MM.1S (cell line): ENCODE data around the gene CDH22.

Experiments used
- DNase-seq: peaks from one replicate; pipeline ENCODE4 v3.0.0-alpha.2; 2015
- H2AFZ ChIP-seq: fragments of 300-600 bp; sonication (generic); 2 replicates; pipeline ENCODE4 v1.6.0; 2016; ENCODE audit warnings: antibody characterized with exemption, low read length
- H3F3A ChIP-seq: fragments of 300-600 bp; sonication (generic); 2 replicates; pipeline ENCODE4 v1.6.1; 2016; ENCODE audit warnings: mild to moderate bottlenecking, antibody characterized with exemption, low read length, moderate library complexity, mixed read lengths; ENCODE audit not compliant: insufficient read depth
- H3K27ac ChIP-seq: fragments of 300-600 bp; sonication (generic); 2 replicates; pipeline ENCODE4 v1.5.1; 2016; ENCODE audit warnings: mild to moderate bottlenecking, low read length
- H3K27me3 ChIP-seq: fragments of 300-600 bp; sonication (generic); replicated peaks from 2 replicates; pipeline ENCODE4 v1.6.0; 2016; ENCODE audit warnings: low read length; ENCODE audit not compliant: insufficient read depth
- H3K36me3 ChIP-seq: fragments of 300-600 bp; sonication (generic); replicated peaks from 2 replicates; pipeline ENCODE4 v1.6.1; 2016; ENCODE audit warnings: mild to moderate bottlenecking, low read length, mixed read lengths; ENCODE audit not compliant: insufficient read depth
- H3K4me1 ChIP-seq: fragments of 300-600 bp; sonication (generic); 2 replicates; pipeline ENCODE4 v1.6.1; 2016; ENCODE audit warnings: low read length, mixed read lengths
- H3K4me2 ChIP-seq: fragments of 300-600 bp; sonication (generic); 2 replicates; pipeline ENCODE4 v1.6.0; 2016; ENCODE audit warnings: low read depth, low read length
- H3K4me3 ChIP-seq: fragments of 300-600 bp; sonication (generic); 2 replicates; pipeline ENCODE4 v1.5.1; 2016; ENCODE audit warnings: low read length, mixed read lengths
- H3K79me2 ChIP-seq: fragments of 300-600 bp; sonication (generic); 2 replicates; pipeline ENCODE4 v1.6.1; 2016; ENCODE audit warnings: mixed run types, low read length, mixed read lengths
- H3K9ac ChIP-seq: fragments of 300-600 bp; sonication (generic); 2 replicates; pipeline ENCODE4 v1.6.1; 2016; ENCODE audit warnings: low read length, mixed read lengths
- H3K9me2 ChIP-seq: fragments of 300-600 bp; sonication (generic); replicated peaks from 2 replicates; pipeline ENCODE4 v1.6.1; 2016; ENCODE audit warnings: mild to moderate bottlenecking, low read length, mixed read lengths; ENCODE audit not compliant: insufficient read depth
- H3K9me3 ChIP-seq: fragments of 300-600 bp; sonication (generic); replicated peaks from 2 replicates; pipeline ENCODE4 v1.6.1; 2016; ENCODE audit warnings: mild to moderate bottlenecking, low read length, mixed read lengths; ENCODE audit not compliant: insufficient read depth
- H4K20me1 ChIP-seq: fragments of 300-600 bp; sonication (generic); 2 replicates; pipeline ENCODE4 v1.6.1; 2016; ENCODE audit warnings: mild to moderate bottlenecking, low read length, moderate library complexity, mixed read lengths; ENCODE audit not compliant: insufficient read depth
- EZH2 ChIP-seq: fragments of 300-600 bp; sonication (generic); optimal IDR thresholded peaks from 2 replicates; pipeline ENCODE3; 2017; ENCODE audit warnings: low read depth, mild to moderate bottlenecking, antibody characterized with exemption, low read length, mixed read lengths
- EZH2phosphoT487 ChIP-seq: fragments of 300-600 bp; sonication (generic); IDR thresholded peaks from 2 replicates; pipeline ENCODE4 v1.6.1; 2018; ENCODE audit warnings: antibody characterized with exemption, low read length
- TF ChIP-seq, protein P1 (sequence below): fragments of 300-600 bp; sonication (generic); IDR thresholded peaks from 2 replicates; pipeline ENCODE4 v1.5.1; 2016; ENCODE audit warnings: antibody characterized with exemption, low read length, mixed read lengths

Gene CDH22

DNA sequence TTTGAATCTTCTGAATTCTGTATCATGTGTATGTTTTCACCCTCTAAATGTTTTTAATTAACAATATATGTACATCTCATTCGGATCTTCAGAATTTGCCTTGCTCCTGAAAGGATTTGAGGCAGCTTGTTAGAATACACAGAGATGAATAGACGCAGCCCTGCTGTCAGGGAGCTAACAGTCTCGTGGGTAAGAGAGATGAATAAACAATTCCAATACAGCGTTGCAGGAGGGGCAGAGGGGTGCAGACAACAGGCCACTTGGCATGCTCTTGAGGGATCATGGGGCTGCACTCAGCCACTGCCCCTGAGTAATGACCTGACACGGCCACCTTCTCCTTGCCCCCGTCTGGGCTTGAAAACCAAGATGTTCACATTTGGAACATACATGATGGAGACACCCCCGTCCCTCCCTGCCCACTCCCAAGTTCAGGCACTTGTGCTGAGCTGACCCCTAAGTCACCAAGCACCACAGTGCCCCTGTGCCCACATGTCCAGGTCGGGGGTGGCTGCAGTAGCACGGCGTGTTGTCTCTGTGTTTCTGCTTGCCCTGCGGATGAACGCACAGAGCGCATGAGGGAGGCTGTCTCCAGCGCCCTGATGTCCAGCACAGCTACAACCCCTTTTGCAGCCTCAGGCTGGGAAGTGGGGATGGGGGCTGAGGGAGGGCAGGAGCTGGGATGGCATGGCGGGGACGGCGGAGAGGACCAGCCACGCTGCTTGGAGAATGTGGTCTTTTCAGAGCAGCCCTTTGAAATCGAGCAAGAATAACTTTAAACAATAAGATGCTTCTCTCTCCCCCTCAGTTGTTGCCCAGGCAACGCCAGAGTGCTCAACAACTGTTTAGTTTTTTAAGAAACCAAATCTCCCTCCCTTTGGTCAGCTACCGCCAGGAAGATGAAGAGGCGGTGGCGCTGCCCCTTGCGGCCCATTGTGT lies 33.0 kb upstream of the CDH22 start:
- Histone ChIP-seq H4K20me1 (no peaks in the 10 kb centered on the region), H3K4me3 (no peak overlapping the region), H3K9me2 (no peaks in the 10 kb centered on the region), H3K27me3 (peaks cover 73% of the 10 kb centered on the region), H2AFZ (no peak overlapping the region), H3K4me1 (no peaks in the 10 kb centered on the region), H3K4me2 (no peak overlapping the region), H3K79me2 (no peaks in the 10 kb centered on the region), H3K9me3 (no peaks in the 10 kb centered on the region), H3K27ac (no peak overlapping the region), H3F3A (no peaks in the 10 kb centered on the region), H3K36me3 (no peaks in the 10 kb centered on the region), H3K9ac (no peak overlapping the region)
- no peak for DNase-seq
- TF ChIP-seq EZH2 (no peak), EZH2phosphoT487 (no peak)
- TF ChIP-seq, protein P1, sequence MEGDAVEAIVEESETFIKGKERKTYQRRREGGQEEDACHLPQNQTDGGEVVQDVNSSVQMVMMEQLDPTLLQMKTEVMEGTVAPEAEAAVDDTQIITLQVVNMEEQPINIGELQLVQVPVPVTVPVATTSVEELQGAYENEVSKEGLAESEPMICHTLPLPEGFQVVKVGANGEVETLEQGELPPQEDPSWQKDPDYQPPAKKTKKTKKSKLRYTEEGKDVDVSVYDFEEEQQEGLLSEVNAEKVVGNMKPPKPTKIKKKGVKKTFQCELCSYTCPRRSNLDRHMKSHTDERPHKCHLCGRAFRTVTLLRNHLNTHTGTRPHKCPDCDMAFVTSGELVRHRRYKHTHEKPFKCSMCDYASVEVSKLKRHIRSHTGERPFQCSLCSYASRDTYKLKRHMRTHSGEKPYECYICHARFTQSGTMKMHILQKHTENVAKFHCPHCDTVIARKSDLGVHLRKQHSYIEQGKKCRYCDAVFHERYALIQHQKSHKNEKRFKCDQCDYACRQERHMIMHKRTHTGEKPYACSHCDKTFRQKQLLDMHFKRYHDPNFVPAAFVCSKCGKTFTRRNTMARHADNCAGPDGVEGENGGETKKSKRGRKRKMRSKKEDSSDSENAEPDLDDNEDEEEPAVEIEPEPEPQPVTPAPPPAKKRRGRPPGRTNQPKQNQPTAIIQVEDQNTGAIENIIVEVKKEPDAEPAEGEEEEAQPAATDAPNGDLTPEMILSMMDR = no peak

GRCh38 chr20:46339037-46339436 lies 30.7 kb upstream of the CDH22 start:
- Histone ChIP-seq H3K4me1 (no peaks in the 10 kb centered on the region), H3K36me3 (no peaks in the 10 kb centered on the region), H3K9me2 (no peaks in the 10 kb centered on the region), H4K20me1 (no peaks in the 10 kb centered on the region), H3K4me3 (no peak overlapping the region), H3K27me3 (peaks cover 77% of the 10 kb centered on the region), H3K4me2 (no peak overlapping the region), H3K79me2 (no peaks in the 10 kb centered on the region), H3K27ac (no peak overlapping the region), H3K9me3 (no peaks in the 10 kb centered on the region), H3K9ac (no peak overlapping the region), H3F3A (no peaks in the 10 kb centered on the region), H2AFZ (no peak overlapping the region)
- TF ChIP-seq EZH2phosphoT487 = no peak
- TF ChIP-seq, protein P1 = no peak
- no peak for TF ChIP-seq EZH2
- DNase-seq = no peak

- no peak for DNase-seq
- Histone ChIP-seq H3K27ac (no peak overlapping the region), H3K4me3 (no peak overlapping the region), H3K79me2 (no peaks in the 10 kb centered on the region), H3K9me3 (no peaks in the 10 kb centered on the region), H2AFZ (no peak overlapping the region), H3K9me2 (no peaks in the 10 kb centered on the region), H4K20me1 (no peaks in the 10 kb centered on the region), H3K27me3 (peaks cover 76% of the 10 kb centered on the region), H3K36me3 (no peaks in the 10 kb centered on the region), H3F3A (no peaks in the 10 kb centered on the region), H3K4me1 (no peaks in the 10 kb centered on the region), H3K4me2 (no peak overlapping the region), H3K9ac (no peak overlapping the region)
- TF ChIP-seq, protein P1 = no peak
- no peak for TF ChIP-seq EZH2
- TF ChIP-seq EZH2phosphoT487 = no peak
Observed at GRCh38 chr20:46336735-46337134, 28.4 kb upstream of the CDH22 start.
